PC-3 (cell line): ENCODE measurements around the gene DLGAP1.

Experiments
- CTCF ChIP-seq: fragments of 300-600 bp; sonication (generic); conservative IDR thresholded peaks from 2 replicates; pipeline ENCODE4 v1.5.1; 2017; ENCODE audit warnings: antibody characterized with exemption, low read depth, mild to moderate bottlenecking, low read length
- EZH2 ChIP-seq: fragments of 300-600 bp; sonication (generic); IDR thresholded peaks from one replicate; pipeline ENCODE4 v1.6.1; 2017; ENCODE audit warnings: antibody characterized with exemption, mild to moderate bottlenecking, low read length; ENCODE audit not compliant: unreplicated experiment
- EZH2phosphoT487 ChIP-seq: fragments of 300-600 bp; sonication (generic); IDR thresholded peaks from 2 replicates; pipeline ENCODE4 v1.6.1; 2018; ENCODE audit warnings: mild to moderate bottlenecking, antibody characterized with exemption, low read length, borderline replicate concordance

GRCh38 chr18:3604498-3605408 is 850.4 kb downstream of the DLGAP1 start:
- TF ChIP-seq EZH2 (no peak), CTCF (no peak), EZH2phosphoT487 (no peak)
